Smooth muscle cell (in vitro differentiated cells): Measurements from ENCODE around the gene PYHIN1. TPM values are rescaled to one million over a fixed set of nuclear protein-coding genes. Genes with fewer than 3 reads are reported as not detected.

Source experiments
- DNase-seq: peaks from one replicate; lab custom pipeline; 2025; ENCODE audit not compliant: unreplicated experiment; lab: John Stamatoyannopoulos, UW
- H2AFZ ChIP-seq: fragments of 200-600 bp; sonication (generic); 2 replicates; pipeline ENCODE4 v1.6.0; 2016; ENCODE audit warnings: antibody characterized with exemption, low read depth, mild to moderate bottlenecking
- H3F3A ChIP-seq: fragments of 200-600 bp; sonication (generic); 2 replicates; pipeline ENCODE4 v1.6.0; 2017; ENCODE audit warnings: antibody characterized with exemption, low read depth
- H3K27ac ChIP-seq: fragments of 200-600 bp; sonication (generic); 2 replicates; pipeline ENCODE4 v1.5.1; 2016; ENCODE audit warnings: low read depth, mild to moderate bottlenecking
- H3K27me3 ChIP-seq: fragments of 200-600 bp; sonication (generic); 2 replicates; pipeline ENCODE4 v1.6.1; 2016; ENCODE audit warnings: low read depth, mild to moderate bottlenecking
- H3K36me3 ChIP-seq: fragments of 200-600 bp; sonication (generic); 2 replicates; pipeline ENCODE4 v1.5.1; 2016; ENCODE audit warnings: low read depth
- H3K4me1 ChIP-seq: fragments of 200-600 bp; sonication (generic); 2 replicates; pipeline ENCODE4 v1.5.1; 2016; ENCODE audit warnings: low read depth
- H3K4me2 ChIP-seq: fragments of 200-600 bp; sonication (generic); 2 replicates; pipeline ENCODE4 v1.6.0; 2016; ENCODE audit warnings: mild to moderate bottlenecking
- H3K4me3 ChIP-seq: fragments of 200-600 bp; sonication (generic); 2 replicates; pipeline ENCODE4 v1.5.1; 2016; ENCODE audit warnings: mild to moderate bottlenecking
- H3K79me2 ChIP-seq: fragments of 200-600 bp; sonication (generic); 2 replicates; pipeline ENCODE4 v1.6.0; 2016; ENCODE audit warnings: low read depth, mild to moderate bottlenecking
- H3K9ac ChIP-seq: fragments of 200-600 bp; sonication (generic); 2 replicates; pipeline ENCODE4 v1.6.0; 2016; ENCODE audit warnings: low read depth
- H3K9me3 ChIP-seq: fragments of 200-600 bp; sonication (generic); replicated peaks from 2 replicates; pipeline ENCODE4 v1.5.1; 2016; ENCODE audit warnings: low read depth
- H4K20me1 ChIP-seq: fragments of 200-600 bp; sonication (generic); 2 replicates; pipeline ENCODE4 v1.6.0; 2016; ENCODE audit warnings: low read depth
- WGBS: methylation state at CpG from one replicate; pipeline ENCODE4 v1.1.7; 2016; ENCODE audit warnings: low lambda C conversion rate; 5-methylcytosine and 5-hydroxymethylcytosine counted together
- polyA plus RNA-seq: library from polyadenylated mRNA; unstranded; fragments of >200 nt; fragmentation: Nextera tagmentation; extraction: Ambion mirVana; gene quantifications from 2 replicates; pipeline ENCODE4 v1.2.1, GENCODE V29; 2016
- total RNA-seq: library from RNA; depleted of rRNA; stranded (reverse); fragments of >200 nt; gene quantifications from 2 replicates; pipeline ENCODE4 v1.2.3, GENCODE V29; 2014
- TF ChIP-seq, protein P1 (sequence below): fragments of 200-600 bp; sonication (generic); IDR thresholded peaks from 2 replicates; pipeline ENCODE4 v1.5.1; 2017; ENCODE audit warnings: borderline replicate concordance, mild to moderate bottlenecking, antibody characterized with exemption; ENCODE audit not compliant: insufficient read depth, poor library complexity, severe bottlenecking

The PYHIN1 gene
- total and polyA plus RNA-seq, 2 experiments from 2014 or later: 0.22 TPM; not detected in 1

DNA sequence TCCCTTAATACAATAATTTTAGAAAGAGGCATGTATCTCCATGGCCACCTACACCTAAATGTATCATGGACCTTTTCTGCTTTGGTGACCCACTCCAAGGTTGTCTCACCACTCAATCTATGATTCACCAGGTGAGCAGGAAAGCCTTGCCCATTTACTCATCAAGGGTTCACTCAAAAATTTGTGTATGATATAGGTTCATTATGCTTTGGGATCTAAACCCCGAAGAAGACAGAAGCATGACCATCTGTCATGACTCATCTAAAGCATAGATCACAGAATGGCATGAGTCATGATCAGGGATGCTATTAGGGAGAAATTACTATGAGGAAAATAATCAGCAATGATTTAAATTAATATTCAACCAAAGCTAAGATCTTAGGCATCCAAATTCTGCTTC is 38.5 kb downstream of the PYHIN1 start:
- Histone ChIP-seq H3K9me3 (no peaks in the 10 kb centered on the region), H3F3A (no peaks in the 10 kb centered on the region), H3K79me2 (no peaks in the 10 kb centered on the region), H3K4me3 (no peak overlapping the region), H3K9ac (no peak overlapping the region), H2AFZ (no peak overlapping the region), H3K4me2 (no peak overlapping the region), H3K27me3 (no peaks in the 10 kb centered on the region), H4K20me1 (no peaks in the 10 kb centered on the region), H3K36me3 (no peaks in the 10 kb centered on the region), H3K27ac (no peak overlapping the region), H3K4me1 (no peaks in the 10 kb centered on the region)
- DNase-seq: no peak
- TF ChIP-seq, protein P1, sequence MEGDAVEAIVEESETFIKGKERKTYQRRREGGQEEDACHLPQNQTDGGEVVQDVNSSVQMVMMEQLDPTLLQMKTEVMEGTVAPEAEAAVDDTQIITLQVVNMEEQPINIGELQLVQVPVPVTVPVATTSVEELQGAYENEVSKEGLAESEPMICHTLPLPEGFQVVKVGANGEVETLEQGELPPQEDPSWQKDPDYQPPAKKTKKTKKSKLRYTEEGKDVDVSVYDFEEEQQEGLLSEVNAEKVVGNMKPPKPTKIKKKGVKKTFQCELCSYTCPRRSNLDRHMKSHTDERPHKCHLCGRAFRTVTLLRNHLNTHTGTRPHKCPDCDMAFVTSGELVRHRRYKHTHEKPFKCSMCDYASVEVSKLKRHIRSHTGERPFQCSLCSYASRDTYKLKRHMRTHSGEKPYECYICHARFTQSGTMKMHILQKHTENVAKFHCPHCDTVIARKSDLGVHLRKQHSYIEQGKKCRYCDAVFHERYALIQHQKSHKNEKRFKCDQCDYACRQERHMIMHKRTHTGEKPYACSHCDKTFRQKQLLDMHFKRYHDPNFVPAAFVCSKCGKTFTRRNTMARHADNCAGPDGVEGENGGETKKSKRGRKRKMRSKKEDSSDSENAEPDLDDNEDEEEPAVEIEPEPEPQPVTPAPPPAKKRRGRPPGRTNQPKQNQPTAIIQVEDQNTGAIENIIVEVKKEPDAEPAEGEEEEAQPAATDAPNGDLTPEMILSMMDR: no peak
- WGBS: 55% methylated on average over 1 of the region's 1 CpG

DNA sequence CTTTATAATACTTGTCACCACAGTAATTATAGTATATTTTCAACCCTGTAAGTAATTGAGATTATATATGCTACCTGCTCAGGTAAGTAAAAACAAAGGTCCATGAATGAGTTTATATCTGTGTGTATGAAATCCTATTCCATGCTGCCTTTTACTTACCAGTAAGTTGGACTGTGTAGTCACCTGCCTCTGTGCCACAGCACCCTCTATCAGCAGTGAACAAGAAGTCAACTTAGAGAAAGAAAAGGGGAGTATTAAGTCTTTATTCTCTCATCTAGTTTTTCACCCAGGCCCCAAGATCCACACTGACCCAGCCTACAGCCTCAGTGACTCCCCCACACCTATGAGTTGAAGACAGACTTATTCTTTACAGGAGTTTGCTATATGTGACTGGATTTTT is 41.5 kb downstream of the PYHIN1 start:
- Histone ChIP-seq H3K9me3 (no peaks in the 10 kb centered on the region), H3K4me1 (no peaks in the 10 kb centered on the region), H3K4me3 (no peak overlapping the region), H3K27ac (no peak overlapping the region), H3K36me3 (no peaks in the 10 kb centered on the region), H3K4me2 (no peak overlapping the region), H3K79me2 (no peaks in the 10 kb centered on the region), H4K20me1 (no peaks in the 10 kb centered on the region), H3K27me3 (no peaks in the 10 kb centered on the region), H3K9ac (no peak overlapping the region), H2AFZ (no peak overlapping the region), H3F3A (no peaks in the 10 kb centered on the region)
- TF ChIP-seq, protein P1: peak; percentile 16
- DNase-seq: no peak

DNA sequence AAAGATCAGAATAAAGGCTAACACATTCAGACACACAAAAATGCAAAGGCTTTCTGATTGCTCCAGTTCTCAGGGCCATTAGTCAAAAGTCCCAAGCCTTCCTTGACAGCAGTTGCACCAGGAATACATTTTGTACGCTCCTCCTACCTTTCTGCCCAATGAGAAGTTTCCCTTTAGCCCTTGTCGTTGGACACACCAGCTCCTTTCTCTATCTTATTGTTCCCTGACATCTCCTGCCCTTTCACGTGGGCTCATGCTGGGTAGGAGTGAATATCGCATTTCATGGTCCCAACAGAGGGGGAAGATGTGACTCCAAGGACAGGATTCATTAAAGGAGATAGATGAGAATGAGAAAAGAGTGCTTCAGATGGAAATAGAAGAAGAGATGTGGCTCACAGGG is 44.9 kb downstream of the PYHIN1 start:
- H3K27ac ChIP-seq: no peak overlapping the region
- WGBS: 35% methylated on average over 4 of the region's 4 CpGs

DNA sequence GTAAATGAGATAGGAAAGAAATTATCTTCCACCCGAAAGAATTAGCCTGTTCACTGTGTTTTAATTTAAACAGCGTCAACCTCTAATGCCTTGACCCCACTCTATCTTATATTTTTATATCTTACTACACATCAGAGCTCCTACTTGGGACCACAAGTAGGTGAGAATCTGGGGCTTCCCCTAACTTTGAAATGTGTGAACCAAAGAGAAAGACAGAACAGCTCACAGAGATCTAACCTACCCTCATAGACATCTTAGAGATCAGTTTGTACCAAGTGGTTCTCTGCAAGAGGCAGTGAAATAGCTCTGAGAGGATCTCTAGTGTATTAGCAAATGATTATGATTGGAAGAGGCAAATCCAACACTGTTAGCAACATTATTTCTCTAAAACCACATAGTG is 47.4 kb downstream of the PYHIN1 start:
- no peak for DNase-seq
- Histone ChIP-seq H3K79me2 (no peaks in the 10 kb centered on the region), H3K36me3 (no peaks in the 10 kb centered on the region), H3F3A (no peaks in the 10 kb centered on the region), H3K27me3 (no peaks in the 10 kb centered on the region), H3K4me3 (no peak overlapping the region), H3K27ac (no peak overlapping the region), H3K9me3 (no peaks in the 10 kb centered on the region), H4K20me1 (no peaks in the 10 kb centered on the region), H2AFZ (no peak overlapping the region), H3K9ac (no peak overlapping the region), H3K4me2 (no peak overlapping the region), H3K4me1 (no peaks in the 10 kb centered on the region)
- TF ChIP-seq, protein P1: no peak
- WGBS: 50% methylated on average over 2 of the region's 2 CpGs

More for the DNA sequence above, 44.9 kb downstream of the PYHIN1 start:
- H3F3A ChIP-seq: no peaks in the 10 kb centered on the region
- no peak overlapping the region for H3K4me3 ChIP-seq
- no peaks in the 10 kb centered on the region for H4K20me1 ChIP-seq
- H3K9ac ChIP-seq: no peak overlapping the region
- TF ChIP-seq, protein P1: no peak
- no peaks in the 10 kb centered on the region for H3K27me3 ChIP-seq
- no peak overlapping the region for H3K4me2 ChIP-seq
- no peaks in the 10 kb centered on the region for H3K9me3 ChIP-seq
- no peaks in the 10 kb centered on the region for H3K79me2 ChIP-seq
- H2AFZ ChIP-seq: no peak overlapping the region
- no peak for DNase-seq
- H3K4me1 ChIP-seq: no peaks in the 10 kb centered on the region
- no peaks in the 10 kb centered on the region for H3K36me3 ChIP-seq
